Measurements from ENCODE around the gene BTRC.
"Not testable (repeated sequence)": the region's sequence is repeated elsewhere in the genome, so short reads cannot be mapped to it uniquely, and the experiment has no call there.

The BTRC gene

GRCh38 chr10:101353692-101354327 is at the start of gene BTRC:
TSS of gene BTRC (plus strand) at chr10:101354165. CDS start at chr10:101354181, 16 bp downstream.
- peak; percentile 98 for DNase-seq

- no peak for DNase-seq
Observed at GRCh38 chr10:101304316-101304715, 49.6 kb upstream of the BTRC start.

- no peak for DNase-seq
Observed at GRCh38 chr10:101305320-101306241, 48.4 kb upstream of the BTRC start.

- DNase-seq = no peak
Observed at GRCh38 chr10:101308051-101308450, 45.9 kb upstream of the BTRC start.

GRCh38 chr10:101310529-101311184 is 43.3 kb upstream of the BTRC start:
- DNase-seq = no peak

- no peak for DNase-seq
Observed at GRCh38 chr10:101311185-101312066, 42.5 kb upstream of the BTRC start.

GRCh38 chr10:101319241-101319915 is 34.6 kb upstream of the BTRC start:
- peak; percentile 28 for DNase-seq

- DNase-seq = no peak
Observed at GRCh38 chr10:101321073-101321472, 32.9 kb upstream of the BTRC start.

- no peak for DNase-seq
Observed at GRCh38 chr10:101322266-101323108, 31.5 kb upstream of the BTRC start.

- DNase-seq = no peak
Observed at GRCh38 chr10:101323495-101323894, 30.5 kb upstream of the BTRC start.

- DNase-seq = not testable (repeated sequence)
Observed at GRCh38 chr10:101327454-101327853, 26.5 kb upstream of the BTRC start.

- no peak for DNase-seq
Observed at GRCh38 chr10:101329341-101330032, 24.5 kb upstream of the BTRC start.

- no peak for DNase-seq
Observed at GRCh38 chr10:101330231-101330630, 23.7 kb upstream of the BTRC start.

- DNase-seq = no peak
Observed at GRCh38 chr10:101330631-101331225, 23.2 kb upstream of the BTRC start.

- no peak for DNase-seq
Observed at GRCh38 chr10:101331956-101332355, 22.0 kb upstream of the BTRC start.

GRCh38 chr10:101334259-101334658 is 19.7 kb upstream of the BTRC start:
- DNase-seq = not testable (repeated sequence)

- no peak for DNase-seq
Observed at GRCh38 chr10:101336382-101336781, 17.6 kb upstream of the BTRC start.

- no peak for DNase-seq
Observed at GRCh38 chr10:101337836-101338235, 16.1 kb upstream of the BTRC start.

- DNase-seq = no peak
Observed at GRCh38 chr10:101341438-101341837, 12.5 kb upstream of the BTRC start.

GRCh38 chr10:101346177-101346576 is 7.8 kb upstream of the BTRC start:
- DNase-seq = no peak
